Spleen (tissue), 13 donors: ENCODE data around the gene ZNF117. TPM values are rescaled to one million over a fixed set of nuclear protein-coding genes. Genes with fewer than 3 reads are reported as not detected.
A peak's percentile ranks its signal among the peaks of the same experiment; 100 is the strongest.
"Not testable (repeated sequence)": the region's sequence is repeated elsewhere in the genome, so short reads cannot be mapped to it uniquely, and the experiment has no call there.

Experiments used
- DNase-seq: peaks from one replicate; pipeline ENCODE4 v3.0.0-alpha.2; 2020
- H3K27ac ChIP-seq, 8 donors: fragments of 200-600 bp; sonication (generic) in 7 of 8; 1 replicate in 4 of 8; 2 replicates in 4 of 8; pipeline versions ENCODE4 v1.5.0 to v1.8.0; 2016 to 2021; ENCODE audit warnings: inconsistent platforms in 4 of 8, mild to moderate bottlenecking in 4 of 8, moderate library complexity in 1 of 8
- H3K27me3 ChIP-seq, 7 donors: fragments of 200-600 bp; sonication (generic) in 6 of 7; replicated peaks in 1 of 7; 1 replicate in 4 of 7; 2 replicates in 3 of 7; pipeline versions ENCODE4 v1.5.0 to v1.8.0; 2016 to 2021; ENCODE audit warnings: inconsistent platforms in 3 of 7, mild to moderate bottlenecking in 1 of 7
- H3K36me3 ChIP-seq, 6 donors: fragments of 200-600 bp; sonication (generic) in 5 of 6; 1 replicate in 4 of 6; 2 replicates in 2 of 6; pipeline versions ENCODE4 v1.5.0 to v1.8.0; 2016 to 2021; ENCODE audit warnings: inconsistent platforms in 2 of 6
- H3K4me1 ChIP-seq, 6 donors: fragments of 200-600 bp; sonication (generic) in 5 of 6; 1 replicate in 3 of 6; 2 replicates in 3 of 6; pipeline versions ENCODE4 v1.5.0 to v1.8.0; 2016 to 2021; ENCODE audit warnings: inconsistent platforms in 3 of 6
- H3K4me3 ChIP-seq, 8 donors: fragments of 200-600 bp; sonication (generic) in 7 of 8; 1 replicate in 4 of 8; 2 replicates in 4 of 8; pipeline versions ENCODE4 v1.5.0 to v1.8.0; 2016 to 2021; ENCODE audit warnings: inconsistent platforms in 4 of 8, mild to moderate bottlenecking in 4 of 8, moderate library complexity in 2 of 8
- H3K9me3 ChIP-seq, 8 donors: fragments of 200-600 bp; sonication (generic) in 7 of 8; 1 replicate in 4 of 8; 2 replicates in 4 of 8; pipeline versions ENCODE4 v1.5.0 to v1.8.0; 2016 to 2021; ENCODE audit warnings: inconsistent platforms in 4 of 8
- CTCF ChIP-seq, 11 experiments: fragments of 200-600 bp in 7 of 11; fragments of 450-650 bp in 4 of 11; sonication (generic) in 4 of 11; IDR thresholded peaks in 8 of 11; conservative IDR thresholded peaks in 3 of 11; 1 replicate in 7 of 11; 2 replicates in 4 of 11; pipeline versions ENCODE4 v1.4.0 to v1.8.0; 2016 to 2021; ENCODE audit warnings: antibody characterized with exemption in 11 of 11, inconsistent platforms in 4 of 11, mild to moderate bottlenecking in 1 of 11
- POLR2A ChIP-seq, 3 donors: fragments of 450-650 bp; IDR thresholded peaks; one replicate each; pipeline ENCODE4 v1.5.1; 2017; ENCODE audit warnings: antibody characterized with exemption in 3 of 3, mild to moderate bottlenecking in 1 of 3
- POLR2AphosphoS5 ChIP-seq, 3 donors: sonication (generic); formaldehyde crosslinking; IDR thresholded peaks; one replicate each; pipeline ENCODE4 v1.5.1; 2017; ENCODE audit warnings: antibody characterized with exemption in 3 of 3
- WGBS, 5 donors: extraction: QIAGEN DNeasy Blood & Tissue Kit in 3 of 5; methylation state at CpG; one replicate each; pipeline versions ENCODE4 v1.1.5 to v1.1.7; 2013 to 2018; 5-methylcytosine and 5-hydroxymethylcytosine counted together
- intact Hi-C: fragments of 100-400 bp; cut with DNase I; formaldehyde crosslinking; loops from one replicate; pipeline ENCODE4 v1.15.0; 2023; ENCODE audit warnings: low total_unique reads
- long read RNA-seq, 2 donors: transcript quantifications; one replicate each; lab custom pipeline, GENCODE V29; 2026
- polyA plus RNA-seq, 3 donors: library from polyadenylated mRNA; stranded (reverse); fragments of 200-250 nt; gene quantifications; one replicate each; pipeline ENCODE4 v1.2.1, GENCODE V29; 2013
- total RNA-seq, 7 donors: library from RNA; depleted of rRNA in 3 of 7; stranded (reverse); fragments of >200 nt in 3 of 7; fragmentation: NEBNext Ultra II Directional in 4 of 7; extraction: Animal tissue kit (Norgen Biotek cat#: 25700) in 4 of 7; gene quantifications; one replicate each; pipeline versions ENCODE4 v1.1.0 to v1.2.1, GENCODE V29; 2016 to 2021
- donor health status: healthy with polysubstance abuse.
- donor health status: DM: no; HTN: no; CAD: no; lungs with moderate emphysema.
- donor health status: DM: no; HTN: no; CAD: no.
- donor health status: Bipolar disorder and iron deficiency.
- donor health status: healthy.
- donor health status: DM: no; HTN: no; CAD: no.
- donor health status: DM: yes; HTN: yes; CAD: no.

ZNF117 gene
- total RNA-seq (10 to 100 TPM; 13.7 to 23.2 (median 16.5) TPM), polyA plus RNA-seq (1 to 10 TPM; 4.0 to 5.3 (median 4.5) TPM)
- long read RNA-seq, donor 1, full-length matches to known transcripts, result 3 of 3 reads
- long read RNA-seq, donor 1, partial matches to known transcripts, result 0 of 3 reads
- long read RNA-seq, donor 1, other reads (novel, unspliced or antisense), result 0 of 3 reads
- long read RNA-seq, donor 2, full-length matches to known transcripts, result 1 of 1 reads
- long read RNA-seq, donor 2, partial matches to known transcripts, result 0 of 1 reads
- long read RNA-seq, donor 2, other reads (novel, unspliced or antisense), result 0 of 1 reads

- H3K9me3 ChIP-seq, result peaks cover 10 to 100% (median 98%) of the 10 kb centered on the region in 8 donors
- H3K27ac ChIP-seq, result peak within 1 kb of the TSS in 1 of 8 donors; percentile 16
- no peak for DNase-seq
- 72 to 87% (median 84%) methylated on average over 4 of the region's 4 CpGs for WGBS, 5 donors
- no peak within 1 kb of the TSS for H3K4me3 ChIP-seq
- H3K4me1 ChIP-seq, result no peaks in the 10 kb centered on the region
- TF ChIP-seq CTCF (IDR thresholded peaks at IDR 0.05 in 8 of 11, conservative IDR thresholded peaks at IDR 0.05 in 3 of 11) (no peak), POLR2AphosphoS5 (IDR thresholded peaks at IDR 0.05) (no peak), POLR2A (IDR thresholded peaks at IDR 0.05) (no peak)
- no peaks in the 10 kb centered on the region for H3K27me3 ChIP-seq
- peaks cover 0 to 64% (median 2%) of the 10 kb centered on the region in 6 donors for H3K36me3 ChIP-seq
- intact Hi-C loops, result no loop called here
Observed at GRCh38 chr7:64990936-64991335, at the start of gene ZNF117. TSS of gene ZNF117 (minus strand) at chr7:64991036.

- 0 to 1% (median 1%) methylated on average over 7 to 31 of the region's 35 CpGs for WGBS, 5 donors
- H3K36me3 ChIP-seq, intact Hi-C loops, H3K27me3 ChIP-seq, H3K9me3 ChIP-seq: not testable (repeated sequence)
- peaks cover 9 to 43% (median 26%) of the 10 kb centered on the region in 6 donors for H3K4me1 ChIP-seq
- peak; percentile 92 for DNase-seq
- H3K27ac ChIP-seq, result peak overlapping the region in 6 of 8 donors; percentile 82 to 93 (median 89)
- H3K4me3 ChIP-seq, result peak overlapping the region; percentile 33 to 87 (median 68)
Observed at GRCh38 chr7:65038767-65039166, 47.9 kb upstream of the ZNF117 start.

- H3K27ac ChIP-seq, result peak overlapping the region in 7 of 8 donors; percentile 70 to 93 (median 88)
- WGBS, 5 donors, result 2 to 6% (median 4%) methylated on average over 21 to 88 of the region's 92 CpGs
Observed at GRCh38 chr7:65037740-65038688, 47.2 kb upstream of the ZNF117 start.

More at GRCh38 chr7:65037740-65038688, 47.2 kb upstream of the ZNF117 start:
- H3K27me3 ChIP-seq, result no peaks in the 10 kb centered on the region
- H3K4me1 ChIP-seq, result peaks cover 9 to 43% (median 26%) of the 10 kb centered on the region in 6 donors
- H3K36me3 ChIP-seq, result no peaks in the 10 kb centered on the region
- intact Hi-C loops, result no loop called here
- H3K9me3 ChIP-seq, result peaks cover 0 to 2% (median 0%) of the 10 kb centered on the region in 8 donors
- peak; percentile 98 for DNase-seq
- TF ChIP-seq POLR2A (IDR thresholded peaks at IDR 0.05), result no peak
- peak in 1 of 11 experiments; percentile 29 for TF ChIP-seq CTCF (IDR thresholded peaks at IDR 0.05 in 8 of 11, conservative IDR thresholded peaks at IDR 0.05 in 3 of 11)
- peak; percentile 53 to 68 (median 57) for TF ChIP-seq POLR2AphosphoS5 (IDR thresholded peaks at IDR 0.05)
- peak overlapping the region; percentile 33 to 87 (median 68) for H3K4me3 ChIP-seq
